Gastrocnemius medialis (tissue), 4 donors: ENCODE measurements around the gene NAV2.

Source experiments
- POLR2A ChIP-seq, 2 donors: fragments of 450-650 bp; IDR thresholded peaks; one replicate each; pipeline ENCODE4 v1.6.1; 2017; ENCODE audit warnings: antibody characterized with exemption in 2 of 2, mild to moderate bottlenecking in 2 of 2, moderate library complexity in 2 of 2
- TF ChIP-seq, protein P1 (sequence below), 5 experiments: fragments of 450-650 bp in 3 of 5; fragments of 200-600 bp in 2 of 5; sonication (generic) in 2 of 5; IDR thresholded peaks in 4 of 5; conservative IDR thresholded peaks in 1 of 5; 1 replicate in 4 of 5; 2 replicates in 1 of 5; pipeline ENCODE4 v1.5.1; 2016 to 2019; ENCODE audit warnings: antibody characterized with exemption in 5 of 5, mild to moderate bottlenecking in 3 of 5, moderate library complexity in 3 of 5

DNA sequence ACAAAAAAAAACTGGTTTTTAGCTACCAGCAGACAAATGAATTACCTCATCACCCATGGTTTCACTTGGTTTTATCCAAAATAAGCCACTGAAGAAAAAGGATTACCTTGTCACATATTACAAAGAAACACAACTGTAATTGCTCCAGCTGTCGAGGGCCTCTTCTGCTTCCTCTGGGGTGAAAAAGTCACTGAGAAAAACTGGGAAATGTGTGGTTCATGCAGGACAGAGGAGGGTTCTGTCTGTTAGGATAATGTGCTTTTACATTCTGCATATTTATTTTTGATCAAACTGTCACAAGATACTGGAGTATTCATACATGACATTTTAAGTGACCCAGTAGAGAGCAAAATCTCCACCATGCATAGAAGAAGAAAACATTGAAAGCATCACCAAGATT, 211.7 kb downstream of the NAV2 start:
- TF ChIP-seq POLR2A (IDR thresholded peaks at IDR 0.05) = no peak
- TF ChIP-seq, protein P1, sequence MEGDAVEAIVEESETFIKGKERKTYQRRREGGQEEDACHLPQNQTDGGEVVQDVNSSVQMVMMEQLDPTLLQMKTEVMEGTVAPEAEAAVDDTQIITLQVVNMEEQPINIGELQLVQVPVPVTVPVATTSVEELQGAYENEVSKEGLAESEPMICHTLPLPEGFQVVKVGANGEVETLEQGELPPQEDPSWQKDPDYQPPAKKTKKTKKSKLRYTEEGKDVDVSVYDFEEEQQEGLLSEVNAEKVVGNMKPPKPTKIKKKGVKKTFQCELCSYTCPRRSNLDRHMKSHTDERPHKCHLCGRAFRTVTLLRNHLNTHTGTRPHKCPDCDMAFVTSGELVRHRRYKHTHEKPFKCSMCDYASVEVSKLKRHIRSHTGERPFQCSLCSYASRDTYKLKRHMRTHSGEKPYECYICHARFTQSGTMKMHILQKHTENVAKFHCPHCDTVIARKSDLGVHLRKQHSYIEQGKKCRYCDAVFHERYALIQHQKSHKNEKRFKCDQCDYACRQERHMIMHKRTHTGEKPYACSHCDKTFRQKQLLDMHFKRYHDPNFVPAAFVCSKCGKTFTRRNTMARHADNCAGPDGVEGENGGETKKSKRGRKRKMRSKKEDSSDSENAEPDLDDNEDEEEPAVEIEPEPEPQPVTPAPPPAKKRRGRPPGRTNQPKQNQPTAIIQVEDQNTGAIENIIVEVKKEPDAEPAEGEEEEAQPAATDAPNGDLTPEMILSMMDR (IDR thresholded peaks at IDR 0.05 in 4 of 5, conservative IDR thresholded peaks at IDR 0.05 in 1 of 5) = no peak
